GM23338 (cell line): ENCODE data around the gene BRD7. TPM values are rescaled to one million over a fixed set of nuclear protein-coding genes. Genes with fewer than 3 reads are reported as not detected.

Experiments
- ATAC-seq: fragments of 200-7000 bp; cut with Tn5 transposase; 3 replicates; pipeline ENCODE4 v1.9.1; 2020
- DNase-seq: peaks from one replicate; pipeline ENCODE4 v3.0.0-alpha.2; 2015; ENCODE audit warnings: low spot score
- H2AFZ ChIP-seq: fragments of 200-600 bp; sonication (generic); 2 replicates; pipeline ENCODE4 v1.8.0; 2016; ENCODE audit warnings: antibody characterized with exemption, mild to moderate bottlenecking, moderate library complexity
- H3F3A ChIP-seq: fragments of 200-600 bp; sonication (generic); replicated peaks from 2 replicates; pipeline ENCODE4 v1.8.0; 2017; ENCODE audit warnings: antibody characterized with exemption, mixed run types, low read depth
- H3K27ac ChIP-seq: fragments of 200-600 bp; sonication (generic); 2 replicates; pipeline ENCODE4 v1.6.1; 2016; ENCODE audit warnings: low read depth
- H3K27me3 ChIP-seq: fragments of 200-600 bp; sonication (generic); 2 replicates; pipeline ENCODE4 v1.8.0; 2016; ENCODE audit warnings: mild to moderate bottlenecking, mixed run types, moderate library complexity; ENCODE audit not compliant: insufficient read depth
- H3K36me3 ChIP-seq: fragments of 200-600 bp; sonication (generic); 2 replicates; pipeline ENCODE4 v1.8.0; 2016; ENCODE audit warnings: mild to moderate bottlenecking; ENCODE audit not compliant: insufficient read depth
- H3K4me1 ChIP-seq: fragments of 200-600 bp; sonication (generic); 2 replicates; pipeline ENCODE4 v1.8.0; 2016; ENCODE audit warnings: mild to moderate bottlenecking, moderate library complexity; ENCODE audit not compliant: insufficient read depth
- H3K4me2 ChIP-seq: fragments of 200-600 bp; sonication (generic); 2 replicates; pipeline ENCODE4 v1.7.1; 2017; ENCODE audit warnings: mixed run types
- H3K4me3 ChIP-seq: fragments of 200-600 bp; sonication (generic); 2 replicates; pipeline ENCODE4 v1.6.1; 2016; ENCODE audit warnings: mixed run types
- H3K79me2 ChIP-seq: fragments of 200-600 bp; sonication (generic); replicated peaks from 2 replicates; pipeline ENCODE4 v1.8.0; 2017; ENCODE audit warnings: mild to moderate bottlenecking; ENCODE audit not compliant: insufficient read depth
- H3K9me2 ChIP-seq: fragments of 200-600 bp; sonication (generic); 2 replicates; pipeline ENCODE4 v1.8.0; 2017; ENCODE audit not compliant: insufficient read depth
- H4K20me1 ChIP-seq: fragments of 200-600 bp; sonication (generic); replicated peaks from 2 replicates; pipeline ENCODE4 v1.8.0; 2017; ENCODE audit warnings: mild to moderate bottlenecking; ENCODE audit not compliant: insufficient read depth
- H3K27ac Mint-ChIP-seq: 2 replicates; pipeline ENCODE4 v1.8.0; 2020; ENCODE audit warnings: inconsistent platforms, mild to moderate bottlenecking, moderate library complexity, mixed read lengths
- H3K27me3 Mint-ChIP-seq: 3 replicates; pipeline ENCODE4 v1.8.0; 2022; ENCODE audit warnings: low read depth, mild to moderate bottlenecking, moderate library complexity, mixed read lengths, inconsistent platforms; ENCODE audit not compliant: insufficient read depth, poor library complexity
- H3K36me3 Mint-ChIP-seq: 3 replicates; pipeline ENCODE4 v1.8.0; 2021; ENCODE audit warnings: low read depth, mild to moderate bottlenecking, inconsistent platforms, moderate library complexity, mixed read lengths
- H3K4me1 Mint-ChIP-seq: 3 replicates; pipeline ENCODE4 v1.8.0; 2020; ENCODE audit warnings: mild to moderate bottlenecking, inconsistent platforms, mixed read lengths
- H3K4me3 Mint-ChIP-seq: 3 replicates; pipeline ENCODE4 v1.8.0; 2021; ENCODE audit warnings: moderate library complexity, mild to moderate bottlenecking, inconsistent platforms, mixed read lengths
- H3K9me3 Mint-ChIP-seq: 3 replicates; pipeline ENCODE4 v1.8.0; 2020; ENCODE audit warnings: moderate library complexity, mild to moderate bottlenecking, inconsistent platforms, mixed read lengths
- CREB1 ChIP-seq: fragments of 250-450 bp; sonication (Bioruptor Pico); IDR thresholded peaks from 2 replicates; pipeline ENCODE4 v1.5.0; 2020; ENCODE audit warnings: low read depth, mild to moderate bottlenecking, moderate library complexity
- EZH2phosphoT487 ChIP-seq: fragments of 200-600 bp; sonication (generic); IDR thresholded peaks from one replicate; pipeline ENCODE4 v1.8.1; 2018; ENCODE audit warnings: antibody characterized with exemption; ENCODE audit not compliant: unreplicated experiment
- JUNB ChIP-seq: IDR thresholded peaks from one replicate; pipeline ENCODE4 v1.6.1; 2016; ENCODE audit warnings: antibody characterized with exemption; ENCODE audit not compliant: unreplicated experiment
- POLR2AphosphoS5 ChIP-seq: IDR thresholded peaks from 2 replicates; pipeline ENCODE4 v1.6.1; 2016; ENCODE audit warnings: antibody characterized with exemption, low read depth
- REST ChIP-seq: IDR thresholded peaks from one replicate; pipeline ENCODE4 v1.6.1; 2018; ENCODE audit warnings: antibody characterized with exemption; ENCODE audit not compliant: unreplicated experiment
- STAT1 ChIP-seq: IDR thresholded peaks from one replicate; pipeline ENCODE4 v1.6.1; 2016; ENCODE audit warnings: antibody characterized with exemption; ENCODE audit not compliant: unreplicated experiment
- ZNF114 ChIP-seq: fragments of 250-450 bp; sonication (Bioruptor Pico); IDR thresholded peaks from 2 replicates; pipeline ENCODE4 v1.5.0; 2020; ENCODE audit warnings: mild to moderate bottlenecking, moderate library complexity
- ZNF331 ChIP-seq: fragments of 250-450 bp; sonication (Bioruptor Pico); IDR thresholded peaks from 2 replicates; pipeline ENCODE4 v1.5.0; 2020; ENCODE audit warnings: low read depth, mild to moderate bottlenecking, moderate library complexity
- ZNF462 ChIP-seq: fragments of 250-450 bp; sonication (Bioruptor Pico); IDR thresholded peaks from 2 replicates; pipeline ENCODE4 v1.5.0; 2020; ENCODE audit warnings: mild to moderate bottlenecking, moderate library complexity
- polyA plus RNA-seq: library from polyadenylated mRNA; unstranded; fragments of >200 nt; fragmentation: Nextera tagmentation; extraction: Ambion mirVana; gene quantifications from 2 replicates; pipeline ENCODE4 v1.2.1, GENCODE V29; 2016
- total RNA-seq: library from RNA; depleted of rRNA; stranded (reverse); fragments of >200 nt; shearing (Covaris generic); gene quantifications from 2 replicates; pipeline ENCODE4 v1.2.3, GENCODE V29; 2014

BRD7 gene
- total and polyA plus RNA-seq, 2 experiments from 2014 or later, result 93.0 to 149 TPM

GRCh38 chr16:50334106-50334975 lies 34.4 kb downstream of the BRD7 start (continued):
- TF ChIP-seq STAT1 (no peak), ZNF462 (CRISPR knock-in tag) (no peak)

- Histone ChIP-seq H2AFZ (no peak overlapping the region), H3K79me2 (peaks cover 17% of the 10 kb centered on the region), H4K20me1 (peaks cover 14% of the 10 kb centered on the region), H3K9me2 (no peaks in the 10 kb centered on the region), H3K4me2 (no peak overlapping the region), H3F3A (no peaks in the 10 kb centered on the region), H3K36me3 (peaks cover 10% of the 10 kb centered on the region; the same call in 1 of the 2 replicates), H3K4me1 (no peaks in the 10 kb centered on the region), H3K27ac (no peak overlapping the region), H3K4me3 (no peak overlapping the region), H3K27me3 (no peaks in the 10 kb centered on the region)
- peaks cover 2% of the 10 kb centered on the region for H3K27me3 Mint-ChIP-seq
- ATAC-seq, result no peak
- H3K9me3 Mint-ChIP-seq, result no peaks in the 10 kb centered on the region
- H3K4me1 Mint-ChIP-seq, result no peaks in the 10 kb centered on the region
- H3K27ac Mint-ChIP-seq, result no peak overlapping the region
- no peak overlapping the region for H3K4me3 Mint-ChIP-seq
- peaks cover 46% of the 10 kb centered on the region for H3K36me3 Mint-ChIP-seq
- no peak for DNase-seq
- TF ChIP-seq JUNB, result no peak
- no peak for TF ChIP-seq STAT1
- no peak for TF ChIP-seq ZNF114
- TF ChIP-seq ZNF331 (CRISPR knock-in tag), result no peak
- no peak for TF ChIP-seq POLR2AphosphoS5
- no peak for TF ChIP-seq REST
- no peak for TF ChIP-seq CREB1
- TF ChIP-seq EZH2phosphoT487, result no peak
Observed at GRCh38 chr16:50332599-50332998, 36.2 kb downstream of the BRD7 start.
